ENCODE results near the gene NPLOC4.

NPLOC4 gene

DNA sequence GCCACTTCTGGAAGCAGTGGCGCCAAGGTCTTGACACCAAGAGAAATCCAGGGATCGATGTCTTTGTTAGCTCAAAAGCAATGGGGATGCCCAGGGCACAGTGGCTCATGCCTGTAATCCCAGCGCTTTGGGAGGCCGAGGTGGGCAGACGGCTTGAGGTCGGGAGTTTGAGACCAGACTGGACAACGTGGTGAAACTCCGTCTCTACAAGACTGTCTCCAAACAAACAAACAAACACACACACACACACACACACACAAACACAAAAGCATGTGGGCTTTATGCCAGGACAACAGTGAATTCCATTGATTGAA, 62.3 kb downstream of the NPLOC4 start:
- Histone ChIP-seq H3K27me3 (ENCODE audit: insufficient read depth, poor library complexity, severe bottlenecking) (no peaks in the 10 kb centered on the region), H3K27ac (replicated peaks) (no peak overlapping the region), H3K4me3 (replicated peaks; ENCODE audit: insufficient read depth, low read length) (no peak overlapping the region)
- TF ChIP-seq REST (IDR thresholded peaks at IDR 0.05; ENCODE audit: insufficient replicate concordance, low read depth): no peak
- no peak for TF ChIP-seq GABPA (IDR thresholded peaks at IDR 0.05; ENCODE audit: low read depth)
- no peak for TF ChIP-seq SPI1 (IDR thresholded peaks at IDR 0.05; ENCODE audit: borderline replicate concordance, low read depth)
- no peak for TF ChIP-seq POLR2AphosphoS5 (IDR thresholded peaks at IDR 0.05; ENCODE audit: low read depth)
- TF ChIP-seq, protein P1, sequence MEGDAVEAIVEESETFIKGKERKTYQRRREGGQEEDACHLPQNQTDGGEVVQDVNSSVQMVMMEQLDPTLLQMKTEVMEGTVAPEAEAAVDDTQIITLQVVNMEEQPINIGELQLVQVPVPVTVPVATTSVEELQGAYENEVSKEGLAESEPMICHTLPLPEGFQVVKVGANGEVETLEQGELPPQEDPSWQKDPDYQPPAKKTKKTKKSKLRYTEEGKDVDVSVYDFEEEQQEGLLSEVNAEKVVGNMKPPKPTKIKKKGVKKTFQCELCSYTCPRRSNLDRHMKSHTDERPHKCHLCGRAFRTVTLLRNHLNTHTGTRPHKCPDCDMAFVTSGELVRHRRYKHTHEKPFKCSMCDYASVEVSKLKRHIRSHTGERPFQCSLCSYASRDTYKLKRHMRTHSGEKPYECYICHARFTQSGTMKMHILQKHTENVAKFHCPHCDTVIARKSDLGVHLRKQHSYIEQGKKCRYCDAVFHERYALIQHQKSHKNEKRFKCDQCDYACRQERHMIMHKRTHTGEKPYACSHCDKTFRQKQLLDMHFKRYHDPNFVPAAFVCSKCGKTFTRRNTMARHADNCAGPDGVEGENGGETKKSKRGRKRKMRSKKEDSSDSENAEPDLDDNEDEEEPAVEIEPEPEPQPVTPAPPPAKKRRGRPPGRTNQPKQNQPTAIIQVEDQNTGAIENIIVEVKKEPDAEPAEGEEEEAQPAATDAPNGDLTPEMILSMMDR (IDR thresholded peaks at IDR 0.05; ENCODE audit: insufficient read depth, low read length): no peak
- no peak for DNase-seq (ENCODE audit: low read depth in 1 of 2, low spot score in 1 of 2)

DNA sequence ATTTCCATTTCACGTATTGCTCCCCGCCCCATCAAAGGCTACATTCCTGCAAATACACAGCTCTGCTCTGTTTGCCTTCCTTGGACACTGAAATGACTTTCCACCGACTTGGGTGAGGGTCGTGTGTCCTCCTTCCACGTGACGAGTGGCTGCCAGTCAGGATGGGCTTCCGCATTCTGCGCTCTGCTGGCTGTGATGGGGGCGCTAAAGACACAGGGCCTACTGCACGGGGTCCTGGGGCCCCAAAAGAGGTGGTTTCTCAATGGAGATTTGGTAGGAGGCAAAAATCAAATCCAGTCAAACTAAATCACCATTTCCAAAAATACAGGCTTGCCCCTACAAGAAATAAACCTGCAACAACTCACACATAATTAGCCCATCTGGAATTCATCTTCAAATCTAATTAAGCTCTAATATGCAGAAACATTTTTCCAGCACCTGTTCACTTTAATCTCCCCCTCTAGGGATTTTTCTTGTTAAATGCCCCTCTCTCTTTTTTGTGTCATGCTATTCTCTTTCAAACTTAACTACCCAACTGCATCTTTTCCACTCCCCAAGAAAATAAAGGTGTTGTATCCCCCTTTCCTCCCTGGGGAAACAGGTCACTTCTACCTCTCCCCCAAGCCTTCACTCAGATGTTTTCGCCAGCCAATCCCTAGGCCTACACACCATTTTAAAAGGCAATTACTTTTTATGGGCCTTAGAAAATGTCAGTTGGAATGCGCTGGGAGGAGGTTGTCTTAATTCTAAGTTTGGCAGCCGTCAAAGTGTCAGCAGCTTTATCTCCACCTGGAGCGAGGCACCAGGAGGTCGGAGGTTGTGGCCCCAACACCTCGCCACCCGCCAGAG, 62.9 kb downstream of the NPLOC4 start:
- Histone ChIP-seq H3K4me3 (replicated peaks; ENCODE audit: insufficient read depth, low read length) (no peak overlapping the region), H3K27ac (replicated peaks) (no peak overlapping the region), H3K27me3 (ENCODE audit: insufficient read depth, poor library complexity, severe bottlenecking) (no peaks in the 10 kb centered on the region)
- no peak for DNase-seq (ENCODE audit: low read depth in 1 of 2, low spot score in 1 of 2)
- TF ChIP-seq SPI1 (IDR thresholded peaks at IDR 0.05; ENCODE audit: borderline replicate concordance, low read depth) (no peak), REST (IDR thresholded peaks at IDR 0.05; ENCODE audit: insufficient replicate concordance, low read depth) (no peak)

DNA sequence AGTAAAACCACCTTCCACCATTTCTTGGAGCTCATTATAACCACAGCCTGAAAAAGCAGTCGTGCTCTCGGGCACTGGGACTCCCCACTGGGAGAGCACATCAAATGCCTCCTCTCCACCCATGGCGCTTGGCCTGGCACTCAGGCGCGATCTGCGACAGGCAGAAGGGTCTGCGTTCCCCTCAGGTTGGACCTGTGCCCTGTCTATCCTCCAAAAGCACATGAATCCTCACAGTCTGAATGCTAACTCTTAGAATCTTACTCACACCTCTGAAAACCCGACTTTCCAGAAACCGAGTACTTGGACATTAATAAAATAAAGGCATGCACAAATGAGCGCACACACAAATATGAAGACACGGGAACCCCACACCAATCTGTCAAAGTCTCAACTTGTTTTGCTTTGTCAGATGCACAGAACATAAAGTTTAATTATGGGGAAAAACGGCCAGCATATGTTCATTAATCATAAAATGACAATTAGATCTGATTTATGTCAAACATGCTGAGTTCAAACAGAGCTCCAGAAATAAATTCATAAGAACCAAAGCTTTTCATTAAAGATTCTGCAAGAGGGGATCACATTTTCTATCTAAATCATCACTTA, 64.2 kb downstream of the NPLOC4 start:
- no peak for TF ChIP-seq GABPA (IDR thresholded peaks at IDR 0.05; ENCODE audit: low read depth)
- TF ChIP-seq, protein P1 (IDR thresholded peaks at IDR 0.05; ENCODE audit: insufficient read depth, low read length): no peak
- no peak for TF ChIP-seq POLR2AphosphoS5 (IDR thresholded peaks at IDR 0.05; ENCODE audit: low read depth)
- TF ChIP-seq REST (IDR thresholded peaks at IDR 0.05; ENCODE audit: insufficient replicate concordance, low read depth): no peak
- TF ChIP-seq SPI1 (IDR thresholded peaks at IDR 0.05; ENCODE audit: borderline replicate concordance, low read depth): no peak
- no peak overlapping the region for H3K27ac ChIP-seq (replicated peaks)
- DNase-seq (ENCODE audit: low read depth in 1 of 2, low spot score in 1 of 2): no peak
- H3K27me3 ChIP-seq (ENCODE audit: insufficient read depth, poor library complexity, severe bottlenecking): no peaks in the 10 kb centered on the region
- no peak overlapping the region for H3K4me3 ChIP-seq (replicated peaks; ENCODE audit: insufficient read depth, low read length)

Data from HL-60 (cell line).